NCI-H2196 (cell line): Measurements from ENCODE around the gene RFX3.

Experiments used
- DNase-seq: peaks from one replicate; lab custom pipeline; 2025; ENCODE audit not compliant: unreplicated experiment; lab: John Stamatoyannopoulos, UW

The RFX3 gene

GRCh38 chr9:3436629-3437420, 89.0 kb downstream of the RFX3 start:
- DNase-seq, result peak; percentile 25

- DNase-seq, result no peak
Observed at GRCh38 chr9:3435732-3436131, 90.1 kb downstream of the RFX3 start.

- DNase-seq, result no peak
Observed at GRCh38 chr9:3434594-3434993, 91.2 kb downstream of the RFX3 start.

- DNase-seq, result no peak
Observed at GRCh38 chr9:3433754-3434153, 92.0 kb downstream of the RFX3 start.

GRCh38 chr9:3433066-3433465, 92.7 kb downstream of the RFX3 start:
- no peak for DNase-seq

GRCh38 chr9:3431890-3432289, 93.9 kb downstream of the RFX3 start:
- DNase-seq, result no peak

- DNase-seq, result no peak
Observed at GRCh38 chr9:3419893-3420292, 105.9 kb downstream of the RFX3 start.

GRCh38 chr9:3415906-3416305, 109.9 kb downstream of the RFX3 start:
- DNase-seq, result no peak

GRCh38 chr9:3413984-3414383, 111.8 kb downstream of the RFX3 start:
- no peak for DNase-seq

- no peak for DNase-seq
Observed at GRCh38 chr9:3410461-3410860, 115.3 kb downstream of the RFX3 start.

- DNase-seq, result no peak
Observed at GRCh38 chr9:3409453-3409852, 116.3 kb downstream of the RFX3 start.

- no peak for DNase-seq
Observed at GRCh38 chr9:3403315-3403714, 122.5 kb downstream of the RFX3 start.

GRCh38 chr9:3401221-3401954, 124.4 kb downstream of the RFX3 start:
- no peak for DNase-seq

- DNase-seq, result no peak
Observed at GRCh38 chr9:3398232-3398648, 127.6 kb downstream of the RFX3 start.

GRCh38 chr9:3397766-3398165, 128.0 kb downstream of the RFX3 start:
- DNase-seq, result no peak

GRCh38 chr9:3391414-3391813, 134.4 kb downstream of the RFX3 start:
- no peak for DNase-seq

- DNase-seq, result no peak
Observed at GRCh38 chr9:3386753-3387152, 139.0 kb downstream of the RFX3 start.

GRCh38 chr9:3385871-3386270, 139.9 kb downstream of the RFX3 start:
- no peak for DNase-seq

GRCh38 chr9:3371842-3372241, 154.0 kb downstream of the RFX3 start:
- no peak for DNase-seq

GRCh38 chr9:3370715-3371114, 155.1 kb downstream of the RFX3 start:
- no peak for DNase-seq

GRCh38 chr9:3367185-3367584, 158.6 kb downstream of the RFX3 start:
- no peak for DNase-seq

- DNase-seq, result no peak
Observed at GRCh38 chr9:3361689-3362392, 164.0 kb downstream of the RFX3 start.
